Stomach (tissue), 9 donors: Measurements from ENCODE around the gene ZGRF1. TPM values are rescaled to one million over a fixed set of nuclear protein-coding genes. Genes with fewer than 3 reads are reported as not detected.
"Not testable (repeated sequence)": the region's sequence is repeated elsewhere in the genome, so short reads cannot be mapped to it uniquely, and the experiment has no call there.

ENCODE experiments used
- DNase-seq, 2 donors: peaks; one replicate each; pipeline versions ENCODE4 v3.0.0 to v3.0.0-alpha.2; 2013 to 2019
- H3K27ac ChIP-seq, 5 donors: fragments of 200-600 bp in 4 of 5; sonication (generic) in 4 of 5; one replicate each; pipeline ENCODE4 v1.5.1; 2013 to 2019; ENCODE audit warnings: mild to moderate bottlenecking in 1 of 5, moderate library complexity in 1 of 5
- H3K27me3 ChIP-seq, 3 donors: fragments of 200-600 bp; sonication (generic); one replicate each; pipeline ENCODE4 v1.5.1; 2017 to 2019; ENCODE audit warnings: mixed run types in 1 of 3
- H3K36me3 ChIP-seq, 4 donors: fragments of 200-600 bp; sonication (generic); 1 replicate in 3 of 4; 2 replicates in 1 of 4; pipeline ENCODE4 v1.5.1; 2016 to 2019
- H3K4me1 ChIP-seq, 4 donors: fragments of 200-600 bp; sonication (generic); one replicate each; pipeline ENCODE4 v1.5.1; 2016 to 2019
- H3K4me3 ChIP-seq, 4 donors: fragments of 200-600 bp; sonication (generic) in 3 of 4; one replicate each; pipeline ENCODE4 v1.5.1; 2016 to 2019; ENCODE audit warnings: mild to moderate bottlenecking in 1 of 4
- H3K9me3 ChIP-seq, 4 donors: fragments of 200-600 bp; sonication (generic); one replicate each; pipeline ENCODE4 v1.5.1; 2016 to 2019
- CTCF ChIP-seq, 7 experiments: fragments of 450-650 bp in 4 of 7; fragments of 200-600 bp in 3 of 7; sonication (generic) in 3 of 7; IDR thresholded peaks; one replicate each; pipeline ENCODE4 v1.5.1; 2016 to 2019; ENCODE audit warnings: antibody characterized with exemption in 7 of 7, control low read depth in 2 of 7, mild to moderate bottlenecking in 1 of 7
- EP300 ChIP-seq: sonication (generic); formaldehyde crosslinking; IDR thresholded peaks from one replicate; pipeline ENCODE4 v1.6.1; 2017; ENCODE audit warnings: antibody characterized with exemption
- POLR2A ChIP-seq, 4 donors: fragments of 450-650 bp; IDR thresholded peaks; one replicate each; pipeline ENCODE4 v1.6.1; 2016; ENCODE audit warnings: antibody characterized with exemption in 4 of 4, control low read depth in 2 of 4, mild to moderate bottlenecking in 1 of 4, moderate library complexity in 1 of 4
- POLR2AphosphoS5 ChIP-seq, 3 donors: sonication (generic); formaldehyde crosslinking; IDR thresholded peaks; one replicate each; pipeline ENCODE4 v1.6.1; 2016; ENCODE audit warnings: antibody characterized with exemption in 3 of 3
- WGBS, 5 donors: extraction: QIAGEN DNeasy Blood & Tissue Kit in 3 of 5; methylation state at CpG; one replicate each; pipeline versions ENCODE4 v1.1.5 to v1.1.7; 2013 to 2018; 5-methylcytosine and 5-hydroxymethylcytosine counted together
- intact Hi-C: fragments of 100-400 bp; cut with DNase I; formaldehyde crosslinking; loops from one replicate; pipeline ENCODE4 v1.15.1; 2023; ENCODE audit warnings: low total_unique reads
- polyA plus RNA-seq, 3 donors: library from polyadenylated mRNA; stranded (reverse); fragments of 200-250 nt; gene quantifications; one replicate each; pipeline ENCODE4 v1.2.3, GENCODE V29; 2013
- total RNA-seq, 5 donors: library from RNA; depleted of rRNA; stranded (reverse); fragments of >200 nt; gene quantifications; one replicate each; pipeline versions ENCODE4 v1.1.0 to v1.2.3, GENCODE V29; 2014 to 2016
- donor health status: healthy with polysubstance abuse.
- donor health status: Bipolar disorder and iron deficiency.
- donor health status: healthy.

ZGRF1 gene
- total and polyA plus RNA-seq, 8 donors, result 0.46 to 20.6 (median 3.0) TPM

- H3K36me3 ChIP-seq, result no peaks in the 10 kb centered on the region
- H3K27me3 ChIP-seq, result peaks cover 10 to 100% (median 69%) of the 10 kb centered on the region in 3 donors
- H3K4me1 ChIP-seq, result peaks cover 21 to 29% (median 25%) of the 10 kb centered on the region in 4 donors
- TF ChIP-seq POLR2AphosphoS5 (IDR thresholded peaks at IDR 0.05) (no peak), CTCF (IDR thresholded peaks at IDR 0.05) (no peak), EP300 (no peak), POLR2A (IDR thresholded peaks at IDR 0.05) (no peak)
- no peak for DNase-seq
- no peak overlapping the region for H3K27ac ChIP-seq
- intact Hi-C loops, result no loop called here
- no peak overlapping the region for H3K4me3 ChIP-seq
- H3K9me3 ChIP-seq, result peaks cover 0 to 6% (median 0%) of the 10 kb centered on the region in 4 donors
- 4 to 11% (median 5%) methylated on average over 6 of the region's 6 CpGs for WGBS, 5 donors
Observed at GRCh38 chr4:112508356-112508755, 128.4 kb downstream of the ZGRF1 start.

GRCh38 chr4:112504807-112505206, 131.9 kb downstream of the ZGRF1 start:
- no peaks in the 10 kb centered on the region for H3K9me3 ChIP-seq
- H3K4me1 ChIP-seq, result peaks cover 7 to 12% (median 9%) of the 10 kb centered on the region in 4 donors
- WGBS, 5 donors, result 76 to 86% (median 85%) methylated on average over 4 of the region's 4 CpGs
- DNase-seq, result no peak
- TF ChIP-seq CTCF (IDR thresholded peaks at IDR 0.05) (no peak), POLR2A (IDR thresholded peaks at IDR 0.05) (no peak), POLR2AphosphoS5 (IDR thresholded peaks at IDR 0.05) (no peak), EP300 (no peak)
- H3K27ac ChIP-seq, result no peak overlapping the region
- peaks cover 0 to 82% (median 34%) of the 10 kb centered on the region in 3 donors for H3K27me3 ChIP-seq
- intact Hi-C loops, result no loop called here
- H3K4me3 ChIP-seq, result no peak overlapping the region
- H3K36me3 ChIP-seq, result no peaks in the 10 kb centered on the region

GRCh38 chr4:112502871-112503270, 133.8 kb downstream of the ZGRF1 start:
- 58 to 78% (median 74%) methylated on average over 5 of the region's 5 CpGs for WGBS, 5 donors
- H3K9me3 ChIP-seq, result peaks cover 0 to 4% (median 0%) of the 10 kb centered on the region in 4 donors
- no peak for TF ChIP-seq POLR2AphosphoS5 (IDR thresholded peaks at IDR 0.05)
- TF ChIP-seq EP300, result no peak
- TF ChIP-seq CTCF (IDR thresholded peaks at IDR 0.05), result no peak
- TF ChIP-seq POLR2A (IDR thresholded peaks at IDR 0.05), result no peak
- no peaks in the 10 kb centered on the region for H3K4me1 ChIP-seq
- no peak for DNase-seq
- no peaks in the 10 kb centered on the region for H3K36me3 ChIP-seq
- H3K27me3 ChIP-seq, result peaks cover 0 to 63% (median 16%) of the 10 kb centered on the region in 3 donors
- H3K27ac ChIP-seq, result no peak overlapping the region
- H3K4me3 ChIP-seq, result no peak overlapping the region
- intact Hi-C loops, result no loop called here

- H3K36me3 ChIP-seq, result no peaks in the 10 kb centered on the region
- no peak for TF ChIP-seq CTCF (IDR thresholded peaks at IDR 0.05)
- TF ChIP-seq POLR2A (IDR thresholded peaks at IDR 0.05), result no peak
- no peak for TF ChIP-seq POLR2AphosphoS5 (IDR thresholded peaks at IDR 0.05)
- TF ChIP-seq EP300, result no peak
- H3K4me3 ChIP-seq, result no peak overlapping the region
- 79 to 87% (median 84%) methylated on average over 7 of the region's 7 CpGs for WGBS, 5 donors
- H3K27ac ChIP-seq, result no peak overlapping the region
- peaks cover 0 to 30% (median 17%) of the 10 kb centered on the region in 4 donors for H3K9me3 ChIP-seq
- H3K27me3 ChIP-seq, result no peaks in the 10 kb centered on the region
- DNase-seq, result no peak
- no peaks in the 10 kb centered on the region for H3K4me1 ChIP-seq
- intact Hi-C loops, result no loop called here
Observed at GRCh38 chr4:112492321-112492720, 144.4 kb downstream of the ZGRF1 start.

- H3K9me3 ChIP-seq, result peaks cover 0 to 30% (median 17%) of the 10 kb centered on the region in 4 donors
- WGBS, 5 donors, result 81 to 96% (median 85%) methylated on average over 3 of the region's 3 CpGs
- H3K36me3 ChIP-seq, H3K4me1 ChIP-seq, intact Hi-C loops, H3K27ac ChIP-seq, H3K4me3 ChIP-seq, DNase-seq, H3K27me3 ChIP-seq: not testable (repeated sequence)
Observed at GRCh38 chr4:112490808-112491207, 145.9 kb downstream of the ZGRF1 start.
